Spleen (tissue), 11 donors: Measurements from ENCODE around the gene MECP2. TPM values are rescaled to one million over a fixed set of nuclear protein-coding genes. Genes with fewer than 3 reads are reported as not detected.
A peak's percentile ranks its signal among the peaks of the same experiment; 100 is the strongest.

Source experiments
- DNase-seq: peaks from one replicate; pipeline ENCODE4 v3.0.0-alpha.2; 2020
- H3K27ac ChIP-seq, 8 donors: fragments of 200-600 bp; sonication (generic) in 7 of 8; 1 replicate in 4 of 8; 2 replicates in 4 of 8; pipeline versions ENCODE4 v1.5.0 to v1.8.0; 2016 to 2021; ENCODE audit warnings: inconsistent platforms in 4 of 8, mild to moderate bottlenecking in 4 of 8, moderate library complexity in 1 of 8
- H3K27me3 ChIP-seq, 7 donors: fragments of 200-600 bp; sonication (generic) in 6 of 7; replicated peaks in 1 of 7; 1 replicate in 4 of 7; 2 replicates in 3 of 7; pipeline versions ENCODE4 v1.5.0 to v1.8.0; 2016 to 2021; ENCODE audit warnings: inconsistent platforms in 3 of 7, mild to moderate bottlenecking in 1 of 7
- H3K36me3 ChIP-seq, 6 donors: fragments of 200-600 bp; sonication (generic) in 5 of 6; 1 replicate in 4 of 6; 2 replicates in 2 of 6; pipeline versions ENCODE4 v1.5.0 to v1.8.0; 2016 to 2021; ENCODE audit warnings: inconsistent platforms in 2 of 6
- H3K4me1 ChIP-seq, 6 donors: fragments of 200-600 bp; sonication (generic) in 5 of 6; 1 replicate in 3 of 6; 2 replicates in 3 of 6; pipeline versions ENCODE4 v1.5.0 to v1.8.0; 2016 to 2021; ENCODE audit warnings: inconsistent platforms in 3 of 6
- H3K4me3 ChIP-seq, 8 donors: fragments of 200-600 bp; sonication (generic) in 7 of 8; 1 replicate in 4 of 8; 2 replicates in 4 of 8; pipeline versions ENCODE4 v1.5.0 to v1.8.0; 2016 to 2021; ENCODE audit warnings: inconsistent platforms in 4 of 8, mild to moderate bottlenecking in 4 of 8, moderate library complexity in 2 of 8
- H3K9me3 ChIP-seq, 8 donors: fragments of 200-600 bp; sonication (generic) in 7 of 8; 1 replicate in 4 of 8; 2 replicates in 4 of 8; pipeline versions ENCODE4 v1.5.0 to v1.8.0; 2016 to 2021; ENCODE audit warnings: inconsistent platforms in 4 of 8
- CTCF ChIP-seq, 11 experiments: fragments of 200-600 bp in 7 of 11; fragments of 450-650 bp in 4 of 11; sonication (generic) in 4 of 11; IDR thresholded peaks in 8 of 11; conservative IDR thresholded peaks in 3 of 11; 1 replicate in 7 of 11; 2 replicates in 4 of 11; pipeline versions ENCODE4 v1.4.0 to v1.8.0; 2016 to 2021; ENCODE audit warnings: antibody characterized with exemption in 11 of 11, inconsistent platforms in 4 of 11, mild to moderate bottlenecking in 1 of 11
- POLR2A ChIP-seq, 3 donors: fragments of 450-650 bp; IDR thresholded peaks; one replicate each; pipeline ENCODE4 v1.5.1; 2017; ENCODE audit warnings: antibody characterized with exemption in 3 of 3, mild to moderate bottlenecking in 1 of 3
- POLR2AphosphoS5 ChIP-seq, 3 donors: sonication (generic); formaldehyde crosslinking; IDR thresholded peaks; one replicate each; pipeline ENCODE4 v1.5.1; 2017; ENCODE audit warnings: antibody characterized with exemption in 3 of 3
- WGBS, 5 donors: extraction: QIAGEN DNeasy Blood & Tissue Kit in 3 of 5; methylation state at CpG; one replicate each; pipeline versions ENCODE4 v1.1.5 to v1.1.7; 2013 to 2018; 5-methylcytosine and 5-hydroxymethylcytosine counted together
- intact Hi-C: fragments of 100-400 bp; cut with DNase I; formaldehyde crosslinking; loops from one replicate; pipeline ENCODE4 v1.15.0; 2023; ENCODE audit warnings: low total_unique reads
- polyA plus RNA-seq, 3 donors: library from polyadenylated mRNA; stranded (reverse); fragments of 200-250 nt; gene quantifications; one replicate each; pipeline ENCODE4 v1.2.1, GENCODE V29; 2013
- total RNA-seq, 7 donors: library from RNA; depleted of rRNA in 3 of 7; stranded (reverse); fragments of >200 nt in 3 of 7; fragmentation: NEBNext Ultra II Directional in 4 of 7; extraction: Animal tissue kit (Norgen Biotek cat#: 25700) in 4 of 7; gene quantifications; one replicate each; pipeline versions ENCODE4 v1.1.0 to v1.2.1, GENCODE V29; 2016 to 2021
- donor health status: healthy with polysubstance abuse.
- donor health status: DM: no; HTN: no; CAD: no; lungs with moderate emphysema.
- donor health status: DM: no; HTN: no; CAD: no.
- donor health status: Bipolar disorder and iron deficiency.
- donor health status: healthy.
- donor health status: DM: no; HTN: no; CAD: no.
- donor health status: DM: yes; HTN: yes; CAD: no.

MECP2 gene
- total and polyA plus RNA-seq, 10 donors = 15.2 to 104 (median 71.5) TPM

GRCh38 chrX:154049209-154050112, 48.1 kb downstream of the MECP2 start:
- Histone ChIP-seq H3K27ac (peak overlapping the region in 2 of 8 donors; percentile 7 to 31), H3K4me1 (peaks cover 0 to 65% (median 32%) of the 10 kb centered on the region in 6 donors), H3K9me3 (no peaks in the 10 kb centered on the region), H3K4me3 (no peak overlapping the region), H3K36me3 (peaks cover 0 to 65% (median 3%) of the 10 kb centered on the region in 6 donors), H3K27me3 (peaks cover 0 to 13% (median 0%) of the 10 kb centered on the region in 7 donors)
- DNase-seq = no peak
- WGBS, 5 donors = 69 to 83% (median 75%) methylated on average over 7 to 13 of the region's 13 CpGs
- intact Hi-C loops = no loop called here
- TF ChIP-seq POLR2A (IDR thresholded peaks at IDR 0.05) (no peak), POLR2AphosphoS5 (IDR thresholded peaks at IDR 0.05) (peak in 1 of 3 donors; percentile 31)

- TF ChIP-seq CTCF (IDR thresholded peaks at IDR 0.05 in 8 of 11, conservative IDR thresholded peaks at IDR 0.05 in 3 of 11) (no peak), POLR2AphosphoS5 (IDR thresholded peaks at IDR 0.05) (peak in 1 of 3 donors; percentile 23)
- intact Hi-C loops = no loop called here
- Histone ChIP-seq H3K36me3 (peaks cover 0 to 64% (median 3%) of the 10 kb centered on the region in 6 donors), H3K27ac (peak overlapping the region in 1 of 8 donors; percentile 9), H3K27me3 (peaks cover 0 to 11% (median 0%) of the 10 kb centered on the region in 7 donors), H3K4me3 (no peak overlapping the region), H3K4me1 (peaks cover 0 to 76% (median 36%) of the 10 kb centered on the region in 6 donors), H3K9me3 (no peaks in the 10 kb centered on the region)
- DNase-seq = peak; percentile 68
- WGBS, 5 donors = 79 to 94% (median 80%) methylated on average over 7 to 11 of the region's 11 CpGs
Measured at GRCh38 chrX:154048398-154048797, 49.1 kb downstream of the MECP2 start.

- intact Hi-C loops = no loop called here
- H3K27me3 ChIP-seq = peaks cover 0 to 8% (median 0%) of the 10 kb centered on the region in 7 donors
- no peak overlapping the region for H3K4me3 ChIP-seq
- peaks cover 0 to 88% (median 43%) of the 10 kb centered on the region in 6 donors for H3K4me1 ChIP-seq
- no peaks in the 10 kb centered on the region for H3K9me3 ChIP-seq
- WGBS, 5 donors = 63 to 89% (median 77%) methylated on average over 4 of the region's 4 CpGs
- TF ChIP-seq CTCF (IDR thresholded peaks at IDR 0.05 in 8 of 11, conservative IDR thresholded peaks at IDR 0.05 in 3 of 11) = no peak
- no peak for TF ChIP-seq POLR2A (IDR thresholded peaks at IDR 0.05)
- no peak for TF ChIP-seq POLR2AphosphoS5 (IDR thresholded peaks at IDR 0.05)
- peak overlapping the region in 3 of 8 donors; percentile 40 to 57 (median 46) for H3K27ac ChIP-seq
- H3K36me3 ChIP-seq = peaks cover 0 to 53% (median 3%) of the 10 kb centered on the region in 6 donors
- no peak for DNase-seq
Measured at GRCh38 chrX:154046940-154047610, 50.4 kb downstream of the MECP2 start.

GRCh38 chrX:154046031-154046781, 51.3 kb downstream of the MECP2 start:
- H3K4me3 ChIP-seq = no peak overlapping the region
- intact Hi-C loops = no loop called here
- peak; percentile 61 for DNase-seq
- no peaks in the 10 kb centered on the region for H3K9me3 ChIP-seq
- peak overlapping the region in 5 of 8 donors; percentile 30 to 63 (median 46) for H3K27ac ChIP-seq
- H3K27me3 ChIP-seq = peaks cover 0 to 6% (median 0%) of the 10 kb centered on the region in 7 donors
- TF ChIP-seq POLR2AphosphoS5 (IDR thresholded peaks at IDR 0.05) (peak in 1 of 3 donors; percentile 19), CTCF (IDR thresholded peaks at IDR 0.05 in 8 of 11, conservative IDR thresholded peaks at IDR 0.05 in 3 of 11) (no peak)
- peaks cover 0 to 88% (median 43%) of the 10 kb centered on the region in 6 donors for H3K4me1 ChIP-seq
- 63 to 85% (median 70%) methylated on average over 10 of the region's 10 CpGs for WGBS, 5 donors
- H3K36me3 ChIP-seq = peaks cover 0 to 51% (median 3%) of the 10 kb centered on the region in 6 donors
